ENCODE results near the gene PDGFRB.

DNA sequence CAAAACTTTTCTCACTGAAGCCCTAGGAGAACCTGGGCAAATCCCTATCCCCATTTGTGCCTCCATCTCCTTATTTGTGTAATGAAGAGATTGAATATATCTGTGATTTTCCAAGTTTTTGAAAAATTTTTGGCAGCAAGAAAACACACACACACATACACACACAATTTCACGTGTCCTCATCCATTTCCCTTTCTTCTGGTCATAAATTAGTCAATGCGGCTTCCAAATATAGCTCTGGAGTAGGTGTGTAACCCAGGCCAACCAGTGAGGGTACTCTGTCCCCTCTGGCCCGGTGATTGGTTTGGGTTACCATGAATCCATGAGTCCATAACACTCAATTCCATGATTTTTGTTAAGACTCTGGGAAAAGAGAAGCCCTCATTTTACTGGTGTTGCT lies 82.0 kb downstream of the PDGFRB start:
- TF ChIP-seq POLR2AphosphoS5 (IDR thresholded peaks at IDR 0.05; ENCODE audit: low read length): no peak
- TF ChIP-seq, protein P1, sequence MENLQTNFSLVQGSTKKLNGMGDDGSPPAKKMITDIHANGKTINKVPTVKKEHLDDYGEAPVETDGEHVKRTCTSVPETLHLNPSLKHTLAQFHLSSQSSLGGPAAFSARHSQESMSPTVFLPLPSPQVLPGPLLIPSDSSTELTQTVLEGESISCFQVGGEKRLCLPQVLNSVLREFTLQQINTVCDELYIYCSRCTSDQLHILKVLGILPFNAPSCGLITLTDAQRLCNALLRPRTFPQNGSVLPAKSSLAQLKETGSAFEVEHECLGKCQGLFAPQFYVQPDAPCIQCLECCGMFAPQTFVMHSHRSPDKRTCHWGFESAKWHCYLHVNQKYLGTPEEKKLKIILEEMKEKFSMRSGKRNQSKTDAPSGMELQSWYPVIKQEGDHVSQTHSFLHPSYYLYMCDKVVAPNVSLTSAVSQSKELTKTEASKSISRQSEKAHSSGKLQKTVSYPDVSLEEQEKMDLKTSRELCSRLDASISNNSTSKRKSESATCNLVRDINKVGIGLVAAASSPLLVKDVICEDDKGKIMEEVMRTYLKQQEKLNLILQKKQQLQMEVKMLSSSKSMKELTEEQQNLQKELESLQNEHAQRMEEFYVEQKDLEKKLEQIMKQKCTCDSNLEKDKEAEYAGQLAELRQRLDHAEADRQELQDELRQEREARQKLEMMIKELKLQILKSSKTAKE (IDR thresholded peaks at IDR 0.05; ENCODE audit: low read depth, poor library complexity, severe bottlenecking): no peak
- TF ChIP-seq SRF (IDR thresholded peaks at IDR 0.05; ENCODE audit: low read depth in 2 of 2, low read length in 2 of 2): no peak
- no peak for TF ChIP-seq POLR2A (IDR thresholded peaks at IDR 0.05; ENCODE audit: low read depth, low read length)
- TF ChIP-seq, protein P2, sequence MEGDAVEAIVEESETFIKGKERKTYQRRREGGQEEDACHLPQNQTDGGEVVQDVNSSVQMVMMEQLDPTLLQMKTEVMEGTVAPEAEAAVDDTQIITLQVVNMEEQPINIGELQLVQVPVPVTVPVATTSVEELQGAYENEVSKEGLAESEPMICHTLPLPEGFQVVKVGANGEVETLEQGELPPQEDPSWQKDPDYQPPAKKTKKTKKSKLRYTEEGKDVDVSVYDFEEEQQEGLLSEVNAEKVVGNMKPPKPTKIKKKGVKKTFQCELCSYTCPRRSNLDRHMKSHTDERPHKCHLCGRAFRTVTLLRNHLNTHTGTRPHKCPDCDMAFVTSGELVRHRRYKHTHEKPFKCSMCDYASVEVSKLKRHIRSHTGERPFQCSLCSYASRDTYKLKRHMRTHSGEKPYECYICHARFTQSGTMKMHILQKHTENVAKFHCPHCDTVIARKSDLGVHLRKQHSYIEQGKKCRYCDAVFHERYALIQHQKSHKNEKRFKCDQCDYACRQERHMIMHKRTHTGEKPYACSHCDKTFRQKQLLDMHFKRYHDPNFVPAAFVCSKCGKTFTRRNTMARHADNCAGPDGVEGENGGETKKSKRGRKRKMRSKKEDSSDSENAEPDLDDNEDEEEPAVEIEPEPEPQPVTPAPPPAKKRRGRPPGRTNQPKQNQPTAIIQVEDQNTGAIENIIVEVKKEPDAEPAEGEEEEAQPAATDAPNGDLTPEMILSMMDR (IDR thresholded peaks at IDR 0.05 in 2 of 3, conservative IDR thresholded peaks at IDR 0.05 in 1 of 3; ENCODE audit: control insufficient read depth in 2 of 3, extremely low read depth in 1 of 3, insufficient read depth in 1 of 3, low read depth in 3 of 3, low read length in 3 of 3): no peak
- no peak for TF ChIP-seq EP300 (IDR thresholded peaks at IDR 0.05; ENCODE audit: borderline replicate concordance in 1 of 2, control insufficient read depth in 1 of 2, low read depth in 2 of 2, low read length in 2 of 2)
- TF ChIP-seq KDM1A (IDR thresholded peaks at IDR 0.05; ENCODE audit: borderline replicate concordance): no peak
